Right atrium auricular region (tissue), 2 donors: Measurements from ENCODE around the gene LAG3. TPM values are rescaled to one million over a fixed set of nuclear protein-coding genes. Genes with fewer than 3 reads are reported as not detected.
A peak's percentile ranks its signal among the peaks of the same experiment; 100 is the strongest.

Experiments used
- DNase-seq: peaks from one replicate; pipeline ENCODE4 v3.0.0-alpha.2; 2019; ENCODE audit warnings: low spot score
- H3K27ac ChIP-seq, 2 donors: fragments of 200-600 bp; sonication (generic); 1 replicate in 1 of 2; 2 replicates in 1 of 2; pipeline ENCODE4 v1.5.1; 2016 to 2019
- H3K27me3 ChIP-seq, 2 donors: fragments of 200-600 bp; sonication (generic); one replicate each; pipeline versions ENCODE4 v1.5.1 to v1.6.0; 2017 to 2019
- H3K36me3 ChIP-seq: fragments of 200-600 bp; sonication (generic); one replicate; pipeline ENCODE4 v1.5.1; 2016
- H3K4me1 ChIP-seq, 2 donors: fragments of 200-600 bp; sonication (generic); one replicate each; pipeline versions ENCODE4 v1.5.1 to v1.6.0; 2017 to 2019
- H3K4me3 ChIP-seq, 2 donors: fragments of 200-600 bp; sonication (generic); 1 replicate in 1 of 2; 2 replicates in 1 of 2; pipeline ENCODE4 v1.5.1; 2017 to 2019; ENCODE audit warnings: mild to moderate bottlenecking in 1 of 2, moderate library complexity in 1 of 2
- H3K9me3 ChIP-seq, 2 donors: fragments of 200-600 bp; sonication (generic); one replicate each; pipeline ENCODE4 v1.5.1; 2019
- total RNA-seq, 2 donors: library from RNA; depleted of rRNA; stranded (reverse); fragments of >200 nt; gene quantifications; one replicate each; pipeline ENCODE4 v1.1.0, GENCODE V29; 2016
- TF ChIP-seq, protein P1 (sequence below), 2 donors: fragments of 200-600 bp; sonication (generic); IDR thresholded peaks; one replicate each; pipeline ENCODE4 v1.5.1; 2019; ENCODE audit warnings: antibody characterized with exemption in 2 of 2

The LAG3 gene
- total RNA-seq, 2 donors from 2014 or later: 0.47 TPM; not detected in 1

DNA sequence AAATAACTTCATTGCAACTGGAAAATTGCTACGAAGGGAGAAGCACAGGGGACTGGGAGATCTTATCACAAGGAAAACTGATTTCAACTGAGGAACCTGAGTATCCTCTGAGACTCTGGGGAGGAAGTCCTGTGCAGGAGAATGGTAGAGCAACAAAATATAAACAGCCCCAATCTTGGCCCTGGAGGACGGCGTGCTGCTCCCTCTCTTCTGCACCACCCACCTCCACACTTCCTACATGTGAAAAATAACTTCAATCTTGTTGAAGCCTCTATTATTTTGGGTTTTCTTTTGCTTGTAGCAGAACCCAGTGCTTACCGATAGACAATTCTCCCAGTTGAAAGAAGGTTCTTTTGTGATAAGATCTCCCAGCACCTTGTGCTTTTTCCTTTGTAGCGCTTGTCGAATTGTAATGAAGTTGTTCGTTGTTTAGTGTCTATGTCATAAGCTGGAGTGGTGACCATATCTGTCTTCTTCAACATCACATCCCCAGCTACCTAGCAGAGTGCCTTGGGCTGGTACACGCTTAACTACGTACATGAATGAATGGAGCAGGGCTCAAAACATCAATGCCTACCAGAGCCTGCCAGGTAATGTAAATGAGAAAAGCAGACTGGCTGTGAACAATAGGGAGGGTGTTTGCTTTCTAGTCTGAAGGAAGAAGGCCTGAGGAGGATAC, 14.2 kb downstream of the LAG3 start:
- no peak overlapping the region for H3K27ac ChIP-seq
- H3K27me3 ChIP-seq: no peaks in the 10 kb centered on the region
- no peaks in the 10 kb centered on the region for H3K36me3 ChIP-seq
- TF ChIP-seq, protein P1, sequence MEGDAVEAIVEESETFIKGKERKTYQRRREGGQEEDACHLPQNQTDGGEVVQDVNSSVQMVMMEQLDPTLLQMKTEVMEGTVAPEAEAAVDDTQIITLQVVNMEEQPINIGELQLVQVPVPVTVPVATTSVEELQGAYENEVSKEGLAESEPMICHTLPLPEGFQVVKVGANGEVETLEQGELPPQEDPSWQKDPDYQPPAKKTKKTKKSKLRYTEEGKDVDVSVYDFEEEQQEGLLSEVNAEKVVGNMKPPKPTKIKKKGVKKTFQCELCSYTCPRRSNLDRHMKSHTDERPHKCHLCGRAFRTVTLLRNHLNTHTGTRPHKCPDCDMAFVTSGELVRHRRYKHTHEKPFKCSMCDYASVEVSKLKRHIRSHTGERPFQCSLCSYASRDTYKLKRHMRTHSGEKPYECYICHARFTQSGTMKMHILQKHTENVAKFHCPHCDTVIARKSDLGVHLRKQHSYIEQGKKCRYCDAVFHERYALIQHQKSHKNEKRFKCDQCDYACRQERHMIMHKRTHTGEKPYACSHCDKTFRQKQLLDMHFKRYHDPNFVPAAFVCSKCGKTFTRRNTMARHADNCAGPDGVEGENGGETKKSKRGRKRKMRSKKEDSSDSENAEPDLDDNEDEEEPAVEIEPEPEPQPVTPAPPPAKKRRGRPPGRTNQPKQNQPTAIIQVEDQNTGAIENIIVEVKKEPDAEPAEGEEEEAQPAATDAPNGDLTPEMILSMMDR (IDR thresholded peaks at IDR 0.05): no peak
- no peak overlapping the region for H3K4me3 ChIP-seq
- H3K9me3 ChIP-seq: no peaks in the 10 kb centered on the region
- H3K4me1 ChIP-seq: no peaks in the 10 kb centered on the region
- no peak for DNase-seq

DNA sequence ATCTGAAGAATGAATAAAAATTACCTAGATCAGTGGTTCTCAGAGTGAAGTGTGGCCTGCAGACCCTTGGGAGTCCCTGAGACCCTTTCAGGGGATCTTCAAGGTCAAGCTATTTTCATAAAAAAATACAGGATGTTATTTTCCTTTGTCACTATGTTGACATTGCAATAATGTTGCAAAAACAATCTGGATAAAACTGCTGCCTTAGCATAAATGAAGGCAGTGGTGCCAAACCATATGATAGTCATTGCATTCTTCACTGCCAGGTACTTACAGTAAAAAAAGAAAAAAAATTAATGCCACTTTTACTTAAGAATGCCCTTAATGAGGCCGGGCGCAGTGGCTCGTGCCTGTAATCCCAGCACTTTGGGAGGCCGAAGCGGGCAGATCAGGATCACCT, 15.0 kb downstream of the LAG3 start:
- Histone ChIP-seq H3K27ac (no peak overlapping the region), H3K4me1 (no peaks in the 10 kb centered on the region), H3K4me3 (no peak overlapping the region), H3K27me3 (no peaks in the 10 kb centered on the region), H3K9me3 (no peaks in the 10 kb centered on the region), H3K36me3 (no peaks in the 10 kb centered on the region)
- no peak for DNase-seq
- TF ChIP-seq, protein P1 (IDR thresholded peaks at IDR 0.05): no peak

DNA sequence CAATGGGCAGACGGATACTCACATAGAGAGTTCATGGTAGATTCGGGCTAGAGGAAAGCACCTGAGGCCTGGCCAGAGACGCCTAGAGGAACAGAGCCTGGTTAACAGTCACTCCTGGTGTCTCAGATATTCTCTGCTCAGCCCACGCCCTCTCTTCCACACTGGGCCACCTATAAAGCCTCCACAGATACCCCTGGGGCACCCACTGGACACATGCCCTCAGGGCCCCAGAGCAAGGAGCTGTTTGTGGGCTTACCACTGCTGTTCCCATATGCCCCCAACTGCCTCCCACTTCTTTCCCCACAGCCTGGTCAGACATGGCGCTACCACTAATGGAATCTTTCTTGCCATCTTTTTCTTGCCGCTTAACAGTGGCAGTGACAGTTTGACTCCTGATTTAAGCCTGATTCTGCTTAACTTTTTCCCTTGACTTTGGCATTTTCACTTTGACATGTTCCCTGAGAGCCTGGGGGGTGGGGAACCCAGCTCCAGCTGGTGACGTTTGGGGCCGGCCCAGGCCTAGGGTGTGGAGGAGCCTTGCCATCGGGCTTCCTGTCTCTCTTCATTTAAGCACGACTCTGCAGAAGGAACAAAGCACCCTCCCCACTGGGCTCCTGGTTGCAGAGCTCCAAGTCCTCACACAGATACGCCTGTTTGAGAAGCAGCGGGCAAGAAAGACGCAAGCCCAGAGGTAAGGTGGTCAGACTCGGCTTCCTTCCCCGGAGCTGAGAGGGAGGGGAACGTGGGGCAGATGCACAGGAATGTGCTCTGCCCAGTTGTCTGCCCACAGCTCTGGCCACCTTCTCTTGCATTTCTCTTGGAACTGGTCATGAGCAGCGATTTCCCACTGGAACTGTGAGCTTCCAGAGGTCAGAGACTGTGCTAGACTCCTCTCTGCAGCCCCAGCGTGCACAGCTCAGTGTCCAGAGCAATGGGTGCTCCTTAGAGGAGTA, 16.9 kb downstream of the LAG3 start, which contains the start of gene CD4:
Gene CD4 (plus strand): TSS at position 557 of the 953 bp plus-strand sequence. CDS start 10,611 bp downstream, outside the sequence.
- Histone ChIP-seq H3K27me3 (no peaks in the 10 kb centered on the region), H3K4me3 (peak within 1 kb of the TSS in 1 of 2 donors; percentile 28), H3K36me3 (no peaks in the 10 kb centered on the region), H3K9me3 (no peaks in the 10 kb centered on the region), H3K27ac (peak within 1 kb of the TSS in 1 of 2 donors; percentile 20), H3K4me1 (no peaks in the 10 kb centered on the region)
- TF ChIP-seq, protein P1 (IDR thresholded peaks at IDR 0.05): no peak
- peak; percentile 73 for DNase-seq

DNA sequence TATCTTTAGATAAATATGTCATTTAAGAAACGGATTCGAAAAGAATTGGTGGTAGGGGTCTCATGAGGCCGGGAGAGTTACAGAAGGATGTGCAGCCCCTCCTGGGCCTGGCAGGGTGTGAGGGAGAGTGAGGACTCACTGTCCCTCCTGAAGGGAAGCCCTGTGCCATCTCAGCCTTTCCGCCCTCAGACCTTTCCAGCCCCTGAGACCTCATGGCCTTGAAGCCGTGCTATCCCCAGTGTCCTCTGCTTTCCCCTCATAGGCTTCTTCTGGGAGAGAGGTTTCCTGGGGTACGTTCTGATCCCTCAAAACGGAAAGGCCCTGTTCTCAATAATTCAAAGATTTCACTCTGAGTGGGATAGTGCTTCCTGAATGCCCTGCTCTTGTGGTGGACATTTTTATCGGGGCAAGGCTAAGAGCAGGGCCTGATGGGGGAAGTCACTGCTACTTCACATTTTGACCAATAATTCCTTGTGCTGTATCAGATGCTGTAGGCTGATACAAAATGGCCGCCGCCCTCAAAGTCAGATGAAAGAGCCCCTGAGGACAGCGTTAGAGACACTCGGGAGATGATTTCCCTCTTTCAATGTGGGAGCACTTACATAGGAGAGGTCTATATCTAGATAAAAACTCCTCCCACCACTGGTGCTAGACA, 18.3 kb downstream of the LAG3 start:
- DNase-seq: no peak
- Histone ChIP-seq H3K27ac (no peak overlapping the region), H3K27me3 (no peaks in the 10 kb centered on the region), H3K4me3 (no peak overlapping the region), H3K36me3 (no peaks in the 10 kb centered on the region), H3K9me3 (no peaks in the 10 kb centered on the region), H3K4me1 (no peaks in the 10 kb centered on the region)
- TF ChIP-seq, protein P1 (IDR thresholded peaks at IDR 0.05): no peak

DNA sequence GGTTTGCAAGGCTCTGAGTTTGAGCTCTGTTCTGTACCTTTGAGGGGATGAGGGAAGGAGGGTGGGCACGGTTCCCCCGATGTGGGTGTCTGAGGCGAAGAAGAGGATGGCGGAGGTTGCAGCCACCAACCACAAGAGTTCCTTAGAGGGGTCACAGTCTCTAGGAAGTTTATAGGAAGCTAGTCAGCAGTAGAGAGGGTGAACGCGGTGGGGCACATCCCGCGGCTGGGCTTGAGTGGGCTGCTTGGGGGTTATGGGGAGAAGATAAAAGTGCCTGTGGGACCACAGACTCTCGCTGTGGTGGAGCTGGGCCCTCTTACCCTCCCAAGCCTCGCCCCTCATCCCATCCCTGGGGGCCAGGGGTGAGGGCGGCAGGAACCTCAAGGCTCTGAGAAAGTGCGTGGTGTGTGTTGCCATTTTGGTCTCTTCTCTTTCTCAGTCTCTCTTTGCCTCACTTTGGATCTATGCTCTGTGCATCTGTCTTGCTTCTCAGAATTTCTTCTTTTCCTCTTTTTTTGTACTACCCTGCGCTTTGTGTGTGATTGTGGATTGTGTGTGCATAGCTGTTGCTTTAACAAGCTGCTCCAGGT, 19.7 kb downstream of the LAG3 start:
- Histone ChIP-seq H3K36me3 (no peaks in the 10 kb centered on the region), H3K9me3 (no peaks in the 10 kb centered on the region), H3K27ac (no peak overlapping the region), H3K4me3 (peak overlapping the region in 1 of 2 donors; percentile 13), H3K27me3 (no peaks in the 10 kb centered on the region), H3K4me1 (no peaks in the 10 kb centered on the region)
- TF ChIP-seq, protein P1 (IDR thresholded peaks at IDR 0.05): no peak
- no peak for DNase-seq
